ENCODE data around the gene MBNL2. TPM values are rescaled to one million over a fixed set of nuclear protein-coding genes. Genes with fewer than 3 reads are reported as not detected.
A peak's percentile ranks its signal among the peaks of the same experiment; 100 is the strongest.

The MBNL2 gene
- total RNA-seq, 1 donor = 21.8 TPM

DNA sequence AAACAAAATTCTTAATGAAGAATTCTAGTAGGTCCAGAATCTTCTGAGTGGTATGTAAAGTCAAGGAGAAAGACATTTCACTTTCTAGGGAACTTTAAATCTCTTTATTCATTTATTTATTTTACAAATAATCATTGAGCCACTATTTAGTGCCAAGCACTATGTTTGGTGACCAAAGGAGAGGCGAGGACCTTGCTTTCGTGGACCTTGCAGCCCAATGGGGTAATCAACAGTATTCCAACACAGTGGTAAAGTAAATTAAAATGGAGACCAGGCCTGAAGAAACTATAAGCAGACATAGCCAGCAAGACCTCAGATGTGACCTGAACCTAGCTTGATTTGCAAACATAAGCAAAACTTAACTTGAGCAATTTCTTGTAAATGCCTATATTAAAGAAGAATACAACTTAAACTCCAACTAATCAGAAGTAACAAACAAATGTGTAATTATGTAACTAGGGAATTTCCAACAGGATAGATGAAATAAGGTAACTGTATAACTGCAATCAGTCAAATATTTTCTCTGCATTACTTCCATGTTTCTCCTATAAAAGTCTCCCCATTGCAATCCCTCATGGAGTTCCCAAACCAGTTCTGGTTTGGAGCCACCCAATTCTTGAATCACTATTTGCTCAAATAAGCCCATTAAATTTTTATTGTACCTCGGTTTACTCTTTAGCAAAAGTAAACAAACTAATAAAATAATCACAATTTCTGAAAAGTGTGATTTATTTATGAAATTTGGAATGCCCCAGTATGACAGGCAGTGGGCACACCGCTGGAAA is 67.6 kb downstream of the MBNL2 start:
- DNase-seq (ENCODE audit: low read depth in 2 of 3, low spot score in 2 of 3) = no peak

- DNase-seq (ENCODE audit: low read depth in 2 of 3, low spot score in 2 of 3) = no peak
Observed at GRCh38 chr13:97295283-97296182, 73.4 kb downstream of the MBNL2 start.

DNA sequence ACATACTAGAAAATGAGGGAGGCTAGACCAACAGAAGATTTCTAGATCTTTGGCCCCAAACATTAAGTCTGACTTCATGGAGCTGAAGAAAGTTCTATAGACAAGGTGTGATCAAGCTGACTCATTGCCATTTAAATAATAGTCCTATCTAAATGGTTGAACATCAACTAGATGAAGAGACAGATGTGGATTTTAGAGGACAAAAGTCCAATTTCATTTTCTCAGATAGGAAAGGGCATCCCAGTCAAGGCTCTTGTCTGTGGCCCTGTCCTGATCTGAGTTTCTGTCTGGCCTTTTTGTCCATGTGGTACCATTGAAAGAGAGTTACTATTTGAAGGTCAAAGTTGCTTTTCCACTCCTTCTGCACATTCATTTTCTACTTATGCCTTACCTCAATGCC is 74.6 kb downstream of the MBNL2 start:
- DNase-seq (ENCODE audit: low read depth in 2 of 3, low spot score in 2 of 3) = no peak

DNA sequence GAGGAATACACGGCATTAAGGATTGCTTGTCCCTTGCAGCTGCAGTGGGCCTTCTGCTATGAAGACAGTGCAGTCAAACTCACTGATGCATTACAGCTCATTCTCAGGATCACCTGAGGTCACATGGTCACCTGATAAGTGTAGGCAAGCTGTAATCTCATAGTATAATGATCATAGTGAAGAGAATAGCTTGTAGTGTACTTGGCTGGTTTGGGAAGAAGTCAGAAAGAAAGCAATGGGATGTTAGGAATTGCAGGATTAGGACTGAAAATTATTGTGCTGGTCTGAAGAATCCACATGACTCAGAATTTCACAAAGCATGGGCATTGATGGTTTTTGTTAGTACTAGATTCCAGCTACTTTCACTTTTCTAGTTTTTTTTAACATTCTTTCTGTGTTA is 76.7 kb downstream of the MBNL2 start:
- DNase-seq (ENCODE audit: low read depth in 2 of 3, low spot score in 2 of 3) = no peak

- DNase-seq (ENCODE audit: low read depth in 2 of 3, low spot score in 2 of 3) = no peak
Observed at GRCh38 chr13:97300871-97301270, 78.7 kb downstream of the MBNL2 start.

DNA sequence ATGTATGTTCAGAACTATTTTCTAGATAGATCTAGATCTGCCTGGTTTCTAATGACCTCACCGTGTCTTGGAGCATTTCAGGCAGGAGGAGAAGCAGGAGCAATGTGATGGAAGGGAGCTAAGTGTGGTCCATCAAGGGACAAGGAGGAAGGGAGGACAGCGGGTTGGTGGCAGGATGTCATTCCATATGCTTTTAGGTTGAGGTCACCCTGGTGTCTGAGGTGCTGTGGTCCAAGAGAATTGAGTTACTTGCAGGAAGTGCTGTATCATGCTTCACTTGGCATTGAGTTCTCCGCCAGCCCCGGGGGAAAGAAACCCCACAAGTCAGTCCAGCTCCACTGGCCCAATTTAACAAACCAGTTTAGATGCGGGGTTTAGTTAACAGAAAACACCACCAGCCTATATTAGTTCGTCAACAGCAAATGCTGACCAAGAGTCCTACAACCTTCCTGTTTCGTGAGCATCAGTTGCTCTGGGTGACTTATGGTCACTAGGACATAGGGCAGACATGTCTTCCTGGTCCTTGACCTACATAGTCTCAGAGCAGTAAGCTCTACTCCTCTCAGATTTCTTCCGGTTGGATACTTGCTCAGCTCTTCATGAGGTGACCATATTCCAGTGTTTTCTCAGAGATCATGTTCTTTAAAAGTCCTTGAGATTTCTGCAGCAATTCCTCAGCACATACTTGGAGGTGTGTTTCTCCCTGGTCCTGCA is 79.4 kb downstream of the MBNL2 start:
- DNase-seq (ENCODE audit: low read depth in 2 of 3, low spot score in 2 of 3) = no peak

DNA sequence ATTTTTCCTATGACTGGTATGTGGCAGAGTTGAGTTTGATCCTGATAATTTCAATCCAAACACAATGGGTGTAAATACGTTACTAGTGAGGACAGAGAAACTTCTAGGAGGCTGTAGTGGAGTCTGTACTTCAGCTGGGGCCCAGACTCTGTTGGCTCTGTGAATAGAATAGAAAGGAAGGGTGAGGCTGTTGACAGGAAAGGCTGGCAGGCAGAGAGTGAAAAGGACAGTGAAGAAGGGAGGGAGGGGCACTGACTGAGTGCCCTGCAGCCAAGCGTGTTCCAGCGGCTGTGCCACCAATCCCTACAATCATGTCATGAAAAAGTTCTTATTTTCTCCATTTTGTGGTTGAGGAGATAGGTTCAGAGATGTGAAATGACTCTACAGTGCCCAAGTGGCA is 80.5 kb downstream of the MBNL2 start:
- no peak for DNase-seq (ENCODE audit: low read depth in 2 of 3, low spot score in 2 of 3)

DNA sequence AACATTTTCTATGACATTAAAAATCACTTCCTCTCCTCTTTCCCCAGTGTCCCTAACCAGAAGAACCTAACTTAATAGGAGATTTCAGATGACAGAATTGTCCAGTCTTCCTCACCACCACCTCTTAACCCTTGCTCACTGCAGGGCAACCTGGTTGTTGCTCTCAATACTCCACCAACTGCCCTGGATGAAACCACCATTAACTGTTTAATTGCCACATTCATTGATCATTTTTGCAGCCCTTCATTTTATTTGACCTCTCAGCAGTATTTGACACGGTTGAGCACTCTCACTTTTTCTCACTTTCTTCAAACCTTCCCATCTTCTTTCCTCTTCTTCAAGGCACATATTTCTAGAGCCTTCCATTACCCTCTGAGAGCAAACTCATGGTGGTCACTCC is 84.0 kb downstream of the MBNL2 start:
- DNase-seq (ENCODE audit: low read depth in 2 of 3, low spot score in 2 of 3) = no peak

DNA sequence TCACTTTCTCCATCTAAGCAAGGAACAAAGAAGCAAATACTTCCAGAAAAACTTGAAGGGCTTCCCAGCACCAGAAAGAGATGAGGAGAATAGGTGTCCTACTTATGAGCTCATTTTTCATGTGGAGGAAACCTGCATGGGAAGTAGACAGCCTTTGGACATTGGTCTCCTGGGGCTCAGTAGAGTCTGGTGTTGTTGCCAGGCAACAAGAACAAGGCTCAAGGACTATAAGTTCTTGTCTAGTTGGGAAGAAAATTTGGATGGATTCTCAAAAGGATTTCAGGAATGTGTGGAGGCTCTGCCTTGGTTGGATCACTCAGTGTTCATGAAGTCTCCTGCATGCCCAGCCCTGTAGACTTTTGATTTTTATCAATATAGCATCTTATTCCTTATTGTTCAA is 84.5 kb downstream of the MBNL2 start:
- no peak for DNase-seq (ENCODE audit: low read depth in 2 of 3, low spot score in 2 of 3)

- no peak for DNase-seq (ENCODE audit: low read depth in 2 of 3, low spot score in 2 of 3)
Observed at GRCh38 chr13:97307118-97307881, 85.2 kb downstream of the MBNL2 start.

GRCh38 chr13:97307882-97308624 is 85.9 kb downstream of the MBNL2 start:
- no peak for DNase-seq (ENCODE audit: low read depth in 2 of 3, low spot score in 2 of 3)

DNA sequence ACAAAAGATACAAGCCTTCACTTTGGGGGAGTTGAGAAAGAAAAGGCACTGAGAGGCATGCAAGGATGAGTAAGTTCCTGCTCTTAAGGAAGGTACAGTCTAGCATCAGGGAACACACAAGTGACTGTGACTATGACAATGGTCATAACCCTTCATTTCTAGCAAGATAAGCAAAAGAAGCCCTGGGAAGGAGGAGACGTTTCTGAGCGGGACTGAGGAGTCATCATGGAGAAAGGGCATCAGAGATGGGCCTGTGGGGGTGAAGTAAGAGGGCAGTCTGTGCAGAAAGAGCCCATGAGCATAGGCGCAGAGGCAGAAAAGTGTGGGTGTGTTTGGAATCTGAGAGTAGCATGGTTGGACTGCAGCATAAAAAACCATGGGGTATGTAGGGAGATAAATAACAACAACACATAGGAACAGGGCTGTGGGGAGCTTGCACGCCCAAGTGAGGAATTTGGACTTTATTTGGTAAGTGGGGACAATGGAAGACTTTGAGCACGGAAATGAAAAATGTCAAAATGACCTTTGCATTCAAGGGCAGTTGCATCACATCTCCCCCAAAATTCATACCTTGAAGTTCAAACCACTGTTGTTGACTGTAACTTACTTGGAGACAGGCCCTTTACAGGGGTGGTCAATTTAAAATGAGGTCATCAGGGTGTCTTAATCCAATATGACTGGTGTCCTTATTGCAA is 86.7 kb downstream of the MBNL2 start:
- no peak for DNase-seq (ENCODE audit: low read depth in 2 of 3, low spot score in 2 of 3)

GRCh38 chr13:97310809-97311436 is 88.8 kb downstream of the MBNL2 start:
- no peak for DNase-seq (ENCODE audit: low read depth in 2 of 3, low spot score in 2 of 3)

DNA sequence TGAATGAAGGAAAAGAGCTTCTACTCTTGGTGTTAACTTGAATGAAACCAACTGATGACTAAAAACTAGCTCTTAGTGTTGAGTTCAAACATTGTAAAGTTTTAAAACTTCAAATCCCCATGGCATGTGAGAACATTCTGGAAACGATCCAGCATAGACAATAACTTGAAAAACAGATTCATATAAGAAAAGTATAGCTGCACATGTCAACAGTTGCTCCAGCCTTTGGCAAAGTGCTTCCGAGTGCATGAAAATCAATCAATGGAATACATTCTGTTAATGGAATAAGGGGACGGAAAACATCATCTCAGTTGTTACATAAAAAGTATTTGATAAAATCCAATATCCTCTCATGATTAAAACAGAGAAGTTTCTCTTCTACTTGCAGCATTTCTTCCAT is 89.8 kb downstream of the MBNL2 start:
- DNase-seq (ENCODE audit: low read depth in 2 of 3, low spot score in 2 of 3) = no peak

DNA sequence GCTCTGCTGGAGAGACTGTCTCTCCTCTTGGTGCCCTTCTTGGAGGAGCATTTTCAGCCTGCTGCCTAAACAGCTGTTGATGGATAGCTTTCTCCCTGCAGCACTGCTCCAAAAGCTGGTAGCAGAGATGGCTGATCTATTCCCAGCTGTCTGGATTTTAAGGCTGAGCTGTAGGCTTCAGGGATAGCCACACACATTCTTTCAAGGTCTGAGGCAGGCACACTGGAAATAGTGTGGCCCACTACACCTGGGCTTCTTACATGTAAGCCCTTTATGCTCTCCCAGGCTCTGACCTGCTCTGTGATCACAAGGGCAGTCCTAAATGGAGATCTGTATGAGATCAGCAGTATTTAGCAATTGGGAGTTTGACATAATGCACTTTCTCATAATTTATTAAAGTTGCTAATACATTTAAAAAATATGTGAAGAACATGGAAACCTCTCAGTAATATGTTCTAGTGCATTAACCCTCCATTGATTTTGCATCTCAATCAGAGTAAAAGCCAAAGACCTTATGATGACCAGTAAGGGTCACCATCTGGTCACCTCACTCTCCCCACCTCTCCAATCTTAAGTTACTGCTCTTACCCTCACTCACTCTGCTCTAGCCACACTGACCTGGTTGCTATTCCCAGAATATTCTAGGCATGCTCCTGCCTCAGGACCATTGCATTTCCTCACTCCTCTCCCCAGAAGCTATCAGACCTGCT is 91.6 kb downstream of the MBNL2 start:
- no peak for DNase-seq (ENCODE audit: low read depth in 2 of 3, low spot score in 2 of 3)

DNA sequence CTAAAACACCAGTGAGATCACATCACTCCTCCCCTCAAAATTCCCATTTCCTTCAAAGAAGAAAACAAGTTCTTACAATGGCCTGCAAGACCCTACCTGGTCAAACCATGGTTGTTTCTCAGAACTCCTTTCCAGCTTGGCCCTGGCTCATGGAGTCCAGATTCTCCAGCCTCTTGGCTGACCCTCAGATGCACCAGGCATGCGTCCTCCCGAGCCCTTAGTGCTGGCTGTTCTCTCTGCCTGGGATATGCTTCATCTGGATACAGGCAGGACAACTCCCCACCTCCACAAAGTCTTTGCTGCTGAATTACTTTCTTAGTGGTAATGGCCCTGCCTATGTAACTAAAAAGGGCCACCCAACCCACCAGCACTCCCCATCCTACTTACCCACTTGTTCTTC is 94.3 kb downstream of the MBNL2 start:
- DNase-seq (ENCODE audit: low read depth in 2 of 3, low spot score in 2 of 3) = no peak

DNA sequence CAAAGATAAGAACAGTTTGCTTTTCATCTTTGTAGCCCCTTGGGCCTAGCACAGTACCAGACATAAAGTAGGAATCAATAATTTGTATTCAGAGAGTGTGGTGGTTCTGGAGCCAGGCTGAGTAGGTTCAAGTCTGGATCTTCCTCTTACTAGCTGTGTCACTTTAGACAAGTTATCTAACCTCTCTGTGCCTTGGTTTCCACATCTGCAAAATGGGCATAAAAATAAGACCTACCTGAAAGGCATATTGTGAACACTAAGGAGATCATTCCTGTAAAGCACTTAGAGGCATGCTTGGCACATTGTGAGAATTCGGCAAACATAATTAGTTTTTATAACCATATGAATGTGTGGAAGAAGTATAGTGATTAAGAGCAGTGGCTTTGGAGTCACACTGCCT is 95.8 kb downstream of the MBNL2 start:
- DNase-seq (ENCODE audit: low read depth in 2 of 3, low spot score in 2 of 3) = no peak

DNA sequence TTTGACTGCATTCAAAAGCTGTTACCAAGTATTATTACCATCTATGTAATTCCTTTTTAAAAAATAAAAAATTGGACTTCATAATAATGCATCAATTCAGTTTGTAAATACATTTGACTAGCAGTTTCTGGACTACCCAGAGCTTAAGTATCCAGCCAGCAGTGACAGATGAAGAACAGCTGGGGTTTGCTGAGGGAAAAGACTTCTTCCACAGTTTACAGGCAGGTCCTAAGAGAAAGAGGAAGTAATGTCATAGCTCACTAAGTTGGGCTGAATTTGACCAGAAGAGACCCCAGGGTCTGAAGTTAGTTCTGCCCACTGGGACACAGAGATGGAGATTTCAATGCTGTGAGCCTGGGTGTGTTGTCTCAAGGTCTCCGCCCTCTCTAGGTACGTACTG is 96.4 kb downstream of the MBNL2 start:
- DNase-seq (ENCODE audit: low read depth in 2 of 3, low spot score in 2 of 3) = peak in 1 of 3 donors; percentile 21
